ENCODE results near the gene SCO2.
A peak's percentile ranks its signal among the peaks of the same experiment; 100 is the strongest.
"Not testable (repeated sequence)": the region's sequence is repeated elsewhere in the genome, so short reads cannot be mapped to it uniquely, and the experiment has no call there.

SCO2 gene

GRCh38 chr22:50536226-50536625 lies 10.8 kb upstream of the SCO2 start:
- no peak for DNase-seq (ENCODE audit: low read depth, low spot score)
- Histone ChIP-seq H3K4me1 (ENCODE audit: insufficient read depth, insufficient read length) (no peaks in the 10 kb centered on the region), H3K9me3 (ENCODE audit: insufficient read depth, low read length) (no peaks in the 10 kb centered on the region), H3K9ac (ENCODE audit: insufficient read length, low read depth) (no peak overlapping the region), H3K4me3 (ENCODE audit: insufficient read length, low read depth) (no peak overlapping the region), H3K36me3 (ENCODE audit: insufficient read depth, insufficient read length, low read length) (no peaks in the 10 kb centered on the region), H3K27me3 (ENCODE audit: insufficient read depth, insufficient read length) (no peaks in the 10 kb centered on the region)
- no peak for TF ChIP-seq SUZ12 (IDR thresholded peaks at IDR 0.05; ENCODE audit: extremely low read depth, insufficient read depth, insufficient read length)

- H3K9me3 ChIP-seq (ENCODE audit: insufficient read depth, low read length) = no peaks in the 10 kb centered on the region
- no peak overlapping the region for H3K9ac ChIP-seq (ENCODE audit: insufficient read length, low read depth)
- no peak for TF ChIP-seq YY1 (IDR thresholded peaks at IDR 0.05; ENCODE audit: insufficient read depth, insufficient read length)
- no peak for TF ChIP-seq ZNF274 (IDR thresholded peaks at IDR 0.05; ENCODE audit: low read depth, low read length)
- TF ChIP-seq SUZ12 (IDR thresholded peaks at IDR 0.05; ENCODE audit: extremely low read depth, insufficient read depth, insufficient read length) = no peak
- H3K27me3 ChIP-seq (ENCODE audit: insufficient read depth, insufficient read length) = no peaks in the 10 kb centered on the region
- no peak overlapping the region for H3K4me3 ChIP-seq (ENCODE audit: insufficient read length, low read depth)
- no peaks in the 10 kb centered on the region for H3K36me3 ChIP-seq (ENCODE audit: insufficient read depth, insufficient read length, low read length)
- no peak for DNase-seq (ENCODE audit: low read depth, low spot score)
- no peaks in the 10 kb centered on the region for H3K4me1 ChIP-seq (ENCODE audit: insufficient read depth, insufficient read length)
Observed at GRCh38 chr22:50535113-50535512, 9.7 kb upstream of the SCO2 start.

GRCh38 chr22:50533856-50534711 lies 8.7 kb upstream of the SCO2 start:
- H3K9ac ChIP-seq (ENCODE audit: insufficient read length, low read depth); H3K4me1 ChIP-seq (ENCODE audit: insufficient read depth, insufficient read length); H3K27me3 ChIP-seq (ENCODE audit: insufficient read depth, insufficient read length); DNase-seq (ENCODE audit: low read depth, low spot score); H3K4me3 ChIP-seq (ENCODE audit: insufficient read length, low read depth); H3K9me3 ChIP-seq (ENCODE audit: insufficient read depth, low read length); H3K36me3 ChIP-seq (ENCODE audit: insufficient read depth, insufficient read length, low read length): not testable (repeated sequence)

- Histone ChIP-seq H3K36me3 (ENCODE audit: insufficient read depth, insufficient read length, low read length) (no peaks in the 10 kb centered on the region), H3K9ac (ENCODE audit: insufficient read length, low read depth) (peak overlapping the region; percentile 86), H3K4me3 (ENCODE audit: insufficient read length, low read depth) (no peak overlapping the region), H3K9me3 (ENCODE audit: insufficient read depth, low read length) (no peaks in the 10 kb centered on the region), H3K27me3 (ENCODE audit: insufficient read depth, insufficient read length) (no peaks in the 10 kb centered on the region), H3K4me1 (ENCODE audit: insufficient read depth, insufficient read length) (no peaks in the 10 kb centered on the region)
- no peak for TF ChIP-seq YY1 (IDR thresholded peaks at IDR 0.05; ENCODE audit: insufficient read depth, insufficient read length)
- TF ChIP-seq SUZ12 (IDR thresholded peaks at IDR 0.05; ENCODE audit: extremely low read depth, insufficient read depth, insufficient read length) = no peak
- TF ChIP-seq ZNF274 (IDR thresholded peaks at IDR 0.05; ENCODE audit: low read depth, low read length) = no peak
- DNase-seq (ENCODE audit: low read depth, low spot score) = no peak
Observed at GRCh38 chr22:50532824-50533796, 7.7 kb upstream of the SCO2 start.

GRCh38 chr22:50531962-50532674 lies 6.7 kb upstream of the SCO2 start:
- Histone ChIP-seq H3K9ac (ENCODE audit: insufficient read length, low read depth) (peak overlapping the region; percentile 86), H3K4me3 (ENCODE audit: insufficient read length, low read depth) (peak overlapping the region; percentile 49), H3K9me3 (ENCODE audit: insufficient read depth, low read length) (no peaks in the 10 kb centered on the region), H3K27me3 (ENCODE audit: insufficient read depth, insufficient read length) (no peaks in the 10 kb centered on the region), H3K4me1 (ENCODE audit: insufficient read depth, insufficient read length) (peaks cover 4% of the 10 kb centered on the region), H3K36me3 (ENCODE audit: insufficient read depth, insufficient read length, low read length) (no peaks in the 10 kb centered on the region)
- TF ChIP-seq YY1 (IDR thresholded peaks at IDR 0.05; ENCODE audit: insufficient read depth, insufficient read length) = no peak
- DNase-seq (ENCODE audit: low read depth, low spot score) = no peak

- H3K4me3 ChIP-seq (ENCODE audit: insufficient read length, low read depth) = peak overlapping the region; percentile 49
- TF ChIP-seq ZNF274 (IDR thresholded peaks at IDR 0.05; ENCODE audit: low read depth, low read length) (no peak), YY1 (IDR thresholded peaks at IDR 0.05; ENCODE audit: insufficient read depth, insufficient read length) (no peak), SUZ12 (IDR thresholded peaks at IDR 0.05; ENCODE audit: extremely low read depth, insufficient read depth, insufficient read length) (no peak)
- no peaks in the 10 kb centered on the region for H3K36me3 ChIP-seq (ENCODE audit: insufficient read depth, insufficient read length, low read length)
- no peak for DNase-seq (ENCODE audit: low read depth, low spot score)
- peaks cover 4% of the 10 kb centered on the region for H3K4me1 ChIP-seq (ENCODE audit: insufficient read depth, insufficient read length)
- no peaks in the 10 kb centered on the region for H3K27me3 ChIP-seq (ENCODE audit: insufficient read depth, insufficient read length)
- H3K9ac ChIP-seq (ENCODE audit: insufficient read length, low read depth) = peak overlapping the region; percentile 86
- H3K9me3 ChIP-seq (ENCODE audit: insufficient read depth, low read length) = no peaks in the 10 kb centered on the region
Observed at GRCh38 chr22:50531546-50531961, 6.2 kb upstream of the SCO2 start.

Data from NT2/D1 (cell line).